22Rv1 (cell line): ENCODE data around the gene KCNIP3.
"Not testable (repeated sequence)": the region's sequence is repeated elsewhere in the genome, so short reads cannot be mapped to it uniquely, and the experiment has no call there.

Experiments used
- H3K27ac ChIP-seq: fragments of 450-650 bp; 2 replicates; pipeline ENCODE4 v1.5.1; 2017
- CTCF ChIP-seq: fragments of 450-650 bp; IDR thresholded peaks from 2 replicates; pipeline ENCODE4 v1.5.1; 2017; ENCODE audit warnings: mild to moderate bottlenecking
- ZFX ChIP-seq: fragments of 450-650 bp; IDR thresholded peaks from 2 replicates; pipeline ENCODE4 v1.6.1; 2017; ENCODE audit warnings: antibody characterized with exemption, borderline replicate concordance

The KCNIP3 gene

GRCh38 chr2:95354925-95355324 lies 57.8 kb downstream of the KCNIP3 start:
- H3K27ac ChIP-seq = no peak overlapping the region
- TF ChIP-seq ZFX (no peak), CTCF (no peak)

- H3K27ac ChIP-seq = not testable (repeated sequence)
Observed at GRCh38 chr2:95355486-95355885, 58.3 kb downstream of the KCNIP3 start.

GRCh38 chr2:95356821-95357700 lies 59.9 kb downstream of the KCNIP3 start:
- TF ChIP-seq ZFX (no peak), CTCF (no peak)
- no peak overlapping the region for H3K27ac ChIP-seq

- no peak overlapping the region for H3K27ac ChIP-seq
- TF ChIP-seq CTCF (no peak), ZFX (no peak)
Observed at GRCh38 chr2:95357717-95358280, 60.7 kb downstream of the KCNIP3 start.

- TF ChIP-seq ZFX (no peak), CTCF (no peak)
- H3K27ac ChIP-seq = no peak overlapping the region
Observed at GRCh38 chr2:95359031-95359430, 61.9 kb downstream of the KCNIP3 start.

- no peak for TF ChIP-seq CTCF
- TF ChIP-seq ZFX = no peak
- no peak overlapping the region for H3K27ac ChIP-seq
Observed at GRCh38 chr2:95359501-95359930, 62.4 kb downstream of the KCNIP3 start.

GRCh38 chr2:95361216-95361980 lies 64.3 kb downstream of the KCNIP3 start:
- TF ChIP-seq ZFX (no peak), CTCF (no peak)
- no peak overlapping the region for H3K27ac ChIP-seq
